WTC11 (cell line): ENCODE results near the gene CCDC178. TPM values are rescaled to one million over a fixed set of nuclear protein-coding genes. Genes with fewer than 3 reads are reported as not detected.

Experiments used
- ATAC-seq: fragments of 200-7000 bp; cut with Tn5 transposase; 2 replicates; pipeline ENCODE4 v1.10.0; 2021; ENCODE audit warnings: mild to moderate bottlenecking, moderate library complexity
- CTCF ChIA-PET: fragments of 300-600 bp; sonication (Branson Sonifier 250); formaldehyde crosslinking; loops from one replicate; lab custom pipeline; 2021; ENCODE audit warnings: antibody characterized with exemption; lab: Charles Lee
- POLR2A ChIA-PET: fragments of 350-600 bp; sonication (Branson Sonifier 250); formaldehyde crosslinking; loops from one replicate; lab custom pipeline; 2021; ENCODE audit warnings: antibody characterized with exemption; lab: Charles Lee
- DNase-seq: peaks from one replicate; pipeline ENCODE4 v3.0.0; 2021; ENCODE audit warnings: low spot score
- H3K27ac Mint-ChIP-seq: 2 replicates; pipeline ENCODE4 v1.8.0; 2021; ENCODE audit warnings: mixed read lengths
- H3K27me3 Mint-ChIP-seq: 2 replicates; pipeline ENCODE4 v1.8.0; 2021; ENCODE audit warnings: low read depth, mild to moderate bottlenecking, moderate library complexity, mixed read lengths
- H3K36me3 Mint-ChIP-seq: 2 replicates; pipeline ENCODE4 v1.8.0; 2021; ENCODE audit warnings: mixed read lengths
- H3K4me1 Mint-ChIP-seq: 2 replicates; pipeline ENCODE4 v1.8.0; 2022; ENCODE audit warnings: mixed read lengths
- H3K4me3 Mint-ChIP-seq: 2 replicates; pipeline ENCODE4 v1.8.0; 2021; ENCODE audit warnings: mild to moderate bottlenecking, moderate library complexity, mixed read lengths
- H3K9me3 Mint-ChIP-seq: 2 replicates; pipeline ENCODE4 v1.8.0; 2021; ENCODE audit warnings: mixed read lengths
- ARID4B ChIP-seq: sonication (generic); formaldehyde crosslinking; IDR thresholded peaks from 2 replicates; pipeline ENCODE4 v1.8.0; 2023; ENCODE audit warnings: missing genetic modification reagents, mild to moderate bottlenecking, borderline replicate concordance
- ATF3 ChIP-seq: sonication (generic); formaldehyde crosslinking; conservative IDR thresholded peaks from 2 replicates; pipeline ENCODE4 v1.8.1; 2022; ENCODE audit warnings: mild to moderate bottlenecking, missing genetic modification reagents
- CREM ChIP-seq: sonication (generic); formaldehyde crosslinking; IDR thresholded peaks from 2 replicates; pipeline ENCODE4 v1.8.1; 2022; ENCODE audit warnings: mild to moderate bottlenecking, missing genetic modification reagents, moderate library complexity
- E2F5 ChIP-seq: sonication (generic); formaldehyde crosslinking; IDR thresholded peaks from 2 replicates; pipeline ENCODE4 v1.8.1; 2022; ENCODE audit warnings: mild to moderate bottlenecking, moderate library complexity, missing genetic modification reagents
- EMX1 ChIP-seq: fragments of 250-450 bp; sonication (Bioruptor Pico); IDR thresholded peaks from 2 replicates; pipeline ENCODE4 v1.8.0; 2021; ENCODE audit warnings: mild to moderate bottlenecking
- ESRRA ChIP-seq: sonication (generic); formaldehyde crosslinking; IDR thresholded peaks from 2 replicates; pipeline ENCODE4 v1.8.1; 2022; ENCODE audit warnings: mild to moderate bottlenecking, missing genetic modification reagents, borderline replicate concordance
- GRHL2 ChIP-seq: fragments of 250-450 bp; sonication (Bioruptor Pico); IDR thresholded peaks from 2 replicates; pipeline ENCODE4 v1.8.0; 2022; ENCODE audit warnings: mild to moderate bottlenecking, moderate library complexity; ENCODE audit not compliant: insufficient replicate concordance, severe bottlenecking
- HMGXB4 ChIP-seq: sonication (generic); formaldehyde crosslinking; IDR thresholded peaks from 2 replicates; pipeline ENCODE4 v1.8.1; 2023; ENCODE audit warnings: mild to moderate bottlenecking, moderate library complexity, missing genetic modification reagents
- JUN ChIP-seq: sonication (generic); formaldehyde crosslinking; IDR thresholded peaks from 2 replicates; pipeline ENCODE4 v1.8.0; 2023; ENCODE audit warnings: mild to moderate bottlenecking, missing genetic modification reagents
- MXD4 ChIP-seq: fragments of 250-450 bp; sonication (Bioruptor Pico); IDR thresholded peaks from 2 replicates; pipeline ENCODE4 v1.8.0; 2021; ENCODE audit warnings: mild to moderate bottlenecking, moderate library complexity, borderline replicate concordance
- MYBL2 ChIP-seq: sonication (generic); formaldehyde crosslinking; IDR thresholded peaks from 2 replicates; pipeline ENCODE4 v1.8.1; 2023; ENCODE audit warnings: mild to moderate bottlenecking, moderate library complexity, missing genetic modification reagents
- NFYB ChIP-seq: sonication (generic); formaldehyde crosslinking; conservative IDR thresholded peaks from 2 replicates; pipeline ENCODE4 v1.8.0; 2022; ENCODE audit warnings: low read depth, missing genetic modification reagents
- NR1H2 ChIP-seq: sonication (generic); formaldehyde crosslinking; IDR thresholded peaks from 2 replicates; pipeline ENCODE4 v1.9.0; 2021; ENCODE audit warnings: mild to moderate bottlenecking, moderate library complexity, missing genetic modification reagents
- NR2C2 ChIP-seq: sonication (generic); formaldehyde crosslinking; IDR thresholded peaks from 2 replicates; pipeline ENCODE4 v1.8.0; 2022; ENCODE audit warnings: mild to moderate bottlenecking, missing genetic modification reagents
- PRDM15 ChIP-seq: sonication (generic); formaldehyde crosslinking; IDR thresholded peaks from 2 replicates; pipeline ENCODE4 v1.8.0; 2022; ENCODE audit warnings: missing genetic modification reagents
- PREB ChIP-seq: sonication (generic); formaldehyde crosslinking; IDR thresholded peaks from 2 replicates; pipeline ENCODE4 v1.8.1; 2022; ENCODE audit warnings: mild to moderate bottlenecking, missing genetic modification reagents, moderate library complexity, borderline replicate concordance
- SMAD4 ChIP-seq: sonication (generic); formaldehyde crosslinking; IDR thresholded peaks from 2 replicates; pipeline ENCODE4 v1.8.0; 2022; ENCODE audit warnings: mild to moderate bottlenecking, missing genetic modification reagents
- SOX15 ChIP-seq: fragments of 250-450 bp; sonication (Bioruptor Pico); IDR thresholded peaks from 2 replicates; pipeline ENCODE4 v1.9.0; 2021; ENCODE audit warnings: mild to moderate bottlenecking
- TCF7 ChIP-seq: sonication (generic); formaldehyde crosslinking; IDR thresholded peaks from 2 replicates; pipeline ENCODE4 v1.8.0; 2022; ENCODE audit warnings: mild to moderate bottlenecking, low read depth, missing genetic modification reagents, moderate library complexity
- ZNF416 ChIP-seq: fragments of 250-450 bp; sonication (Bioruptor Pico); IDR thresholded peaks from 2 replicates; pipeline ENCODE4 v1.9.0; 2021; ENCODE audit warnings: mild to moderate bottlenecking, inconsistent platforms
- ZNF425 ChIP-seq: fragments of 250-450 bp; sonication (Bioruptor Pico); conservative IDR thresholded peaks from 2 replicates; pipeline ENCODE4 v1.9.0; 2021; ENCODE audit warnings: mild to moderate bottlenecking
- total RNA-seq: library from RNA; stranded (reverse); gene quantifications from 3 replicates; pipeline ENCODE4 v1.2.3, GENCODE V29; 2021

CCDC178 gene
- total RNA-seq, 1 experiment from 2014 or later: 0.20 TPM

GRCh38 chr18:33469699-33470098, 29.2 kb upstream of the CCDC178 start:
- TF ChIP-seq CREM (CRISPR knock-in tag): no peak
- TF ChIP-seq ZNF416: no peak
- no peak for TF ChIP-seq PREB
- TF ChIP-seq HMGXB4 (CRISPR knock-in tag): no peak
- TF ChIP-seq ARID4B: no peak
- no peak for TF ChIP-seq NR2C2
- TF ChIP-seq E2F5: no peak
- H3K27me3 Mint-ChIP-seq: no peaks in the 10 kb centered on the region
- ATAC-seq (0 out of 2 replicates have a peak, but pooled peaks have one; percentile 22), DNase-seq (no peak)
- H3K36me3 Mint-ChIP-seq: no peaks in the 10 kb centered on the region
- no peak overlapping the region for H3K4me3 Mint-ChIP-seq
- H3K4me1 Mint-ChIP-seq: peaks cover 24% of the 10 kb centered on the region
- no peaks in the 10 kb centered on the region for H3K9me3 Mint-ChIP-seq
- H3K27ac Mint-ChIP-seq: no peak overlapping the region
- CTCF ChIA-PET: interaction anchor here (1.6 kb wide), 1 partner anchor 238 kb away, joined by 9 read pairs; no protein-coding TSS in a partner anchor
- POLR2A ChIA-PET: no interaction called here

- H3K27ac Mint-ChIP-seq: no peak overlapping the region
- ChIA-PET CTCF (no interaction called here), POLR2A (no interaction called here)
- H3K4me3 Mint-ChIP-seq: no peak overlapping the region
- peaks cover 18% of the 10 kb centered on the region for H3K4me1 Mint-ChIP-seq
- no peak for DNase-seq
- no peaks in the 10 kb centered on the region for H3K27me3 Mint-ChIP-seq
- no peaks in the 10 kb centered on the region for H3K36me3 Mint-ChIP-seq
- no peaks in the 10 kb centered on the region for H3K9me3 Mint-ChIP-seq
- no peak for ATAC-seq
- TF ChIP-seq PRDM15 (CRISPR knock-in tag) (no peak), MXD4 (CRISPR knock-in tag) (no peak), JUN (CRISPR knock-in tag) (no peak), ESRRA (CRISPR knock-in tag) (no peak), SOX15 (CRISPR knock-in tag) (no peak), NR1H2 (CRISPR knock-in tag) (no peak), NFYB (CRISPR knock-in tag) (no peak), SMAD4 (CRISPR knock-in tag) (no peak), TCF7 (CRISPR knock-in tag) (no peak), GRHL2 (CRISPR knock-in tag) (no peak), ZNF425 (CRISPR knock-in tag) (no peak), EMX1 (CRISPR knock-in tag) (no peak), MYBL2 (CRISPR knock-in tag) (no peak), ATF3 (CRISPR knock-in tag) (no peak)
Measured at GRCh38 chr18:33467531-33467930, 27.0 kb upstream of the CCDC178 start.
